HepG2 (cell line): ENCODE data around the gene CDK17. TPM values are rescaled to one million over a fixed set of nuclear protein-coding genes. Genes with fewer than 3 reads are reported as not detected.

Source experiments
- ATAC-seq: fragments of 200-7000 bp; cut with Tn5 transposase; 3 replicates; pipeline ENCODE4 v1.9.1; 2020; ENCODE audit warnings: mild to moderate bottlenecking, moderate library complexity
- BruUV-seq: library from RNA; stranded (reverse); fragments of 400-500 nt; replicated peaks from 2 replicates; lab custom pipeline; 2021; lab: Mats Ljungman, UMichigan
- CTCF ChIA-PET: fragments of 300-600 bp; formaldehyde crosslinking; extraction: SDS; loops from one replicate; lab custom pipeline; 2021; ENCODE audit warnings: low total read pairs, inconsistent platforms, low intra/inter-chr PET ratio; lab: Yijun Ruan, JAX
- POLR2A ChIA-PET: fragments of 350-600 bp; sonication (Branson Sonifier 250); formaldehyde crosslinking; loops from one replicate; lab custom pipeline; 2020; ENCODE audit warnings: antibody characterized with exemption, inconsistent platforms; lab: Yijun Ruan, JAX
- DNase-seq: peaks from one replicate; pipeline ENCODE4 v3.0.0-alpha.2; 2015; ENCODE audit warnings: low spot score
- FAIRE-seq: peaks from 3 replicates; lab custom pipeline; 2011; peaks lifted over from hg19 to GRCh38; lab: Jason Lieb, UNC
- H2AFZ ChIP-seq: one replicate; pipeline ENCODE4 v1.6.1; 2011; ENCODE audit warnings: low read length, inconsistent platforms
- H3K27ac ChIP-seq: fragments of 300-600 bp; 3 replicates; pipeline ENCODE4 v1.8.0; 2011; ENCODE audit warnings: mixed run types, mild to moderate bottlenecking, mixed read lengths, low read length, inconsistent platforms; ENCODE audit not compliant: insufficient read depth; ENCODE audit errors: extremely low read length
- H3K27me3 ChIP-seq, 2 experiments: fragments of 200-600 bp in 1 of 2; 2 replicates in 1 of 2; 3 replicates in 1 of 2; pipeline versions ENCODE4 v1.6.0 to v1.8.0; 2011; ENCODE audit warnings: low read length in 2 of 2, mild to moderate bottlenecking in 2 of 2, moderate library complexity in 2 of 2, inconsistent platforms in 1 of 2; ENCODE audit not compliant: insufficient read depth in 2 of 2, control insufficient read depth in 1 of 2
- H3K36me3 ChIP-seq, 2 experiments: fragments of 200-600 bp in 1 of 2; replicated peaks in 1 of 2; 2 replicates in 1 of 2; 3 replicates in 1 of 2; pipeline versions ENCODE4 v1.5.1 to v1.8.0; 2011; ENCODE audit warnings: low read length in 2 of 2, inconsistent platforms in 1 of 2; ENCODE audit not compliant: insufficient read depth in 2 of 2, control insufficient read depth in 1 of 2
- H3K4me1 ChIP-seq: 2 replicates; pipeline ENCODE4 v1.5.1; 2012; ENCODE audit warnings: low read length, inconsistent platforms; ENCODE audit not compliant: insufficient read depth
- H3K4me2 ChIP-seq: 2 replicates; pipeline ENCODE4 v1.6.0; 2011; ENCODE audit warnings: low read depth, low read length, inconsistent platforms
- H3K4me3 ChIP-seq, 3 experiments: fragments of 200-600 bp in 1 of 3; sonication (generic), shearing (Covaris generic) in 1 of 3; replicated peaks in 1 of 3; 2 replicates each; pipeline ENCODE4 v1.5.1; 2011 to 2016; ENCODE audit warnings: low read length in 3 of 3, inconsistent platforms in 2 of 3, low read depth in 2 of 3, mild to moderate bottlenecking in 2 of 3, control low read depth in 1 of 3, mixed read lengths in 1 of 3; ENCODE audit not compliant: insufficient read depth in 1 of 3
- H3K79me2 ChIP-seq: one replicate; pipeline ENCODE4 v1.6.1; 2011; ENCODE audit warnings: low read length, inconsistent platforms; ENCODE audit not compliant: insufficient read depth
- H3K9ac ChIP-seq: 2 replicates; pipeline ENCODE4 v1.6.0; 2011; ENCODE audit warnings: mild to moderate bottlenecking, low read depth, low read length, inconsistent platforms; ENCODE audit not compliant: insufficient read depth
- H3K9me3 ChIP-seq: 2 replicates; pipeline ENCODE4 v1.5.1; 2012; ENCODE audit warnings: mild to moderate bottlenecking, low read length
- H4K20me1 ChIP-seq: 2 replicates; pipeline ENCODE4 v1.6.0; 2011; ENCODE audit warnings: inconsistent platforms, mild to moderate bottlenecking, low read length, moderate library complexity; ENCODE audit not compliant: insufficient read depth
- ATF7 ChIP-seq, 2 experiments: fragments of 450-650 bp in 1 of 2; sonication (generic) in 1 of 2; formaldehyde crosslinking in 1 of 2; IDR thresholded peaks; 2 replicates each; pipeline versions ENCODE4 v1.4.0 to v1.6.1; 2016 to 2020; ENCODE audit warnings: antibody characterized with exemption in 1 of 2, mild to moderate bottlenecking in 1 of 2, missing genetic modification reagents in 1 of 2
- EEA1 ChIP-seq: sonication (generic); formaldehyde crosslinking; IDR thresholded peaks from 2 replicates; pipeline ENCODE4 v1.5.1; 2020; ENCODE audit warnings: mild to moderate bottlenecking, missing genetic modification reagents, borderline replicate concordance
- ESRRA ChIP-seq: sonication (generic); formaldehyde crosslinking; IDR thresholded peaks from 2 replicates; pipeline ENCODE4 v1.5.1; 2020; ENCODE audit warnings: mild to moderate bottlenecking, low read depth, missing genetic modification reagents
- HNRNPUL1 ChIP-seq: fragments of 200-400 bp; formaldehyde crosslinking; IDR thresholded peaks from 2 replicates; pipeline ENCODE4 v1.6.1; 2017; ENCODE audit warnings: low read depth, mild to moderate bottlenecking, low read length, moderate library complexity
- PCBP1 ChIP-seq: fragments of 200-400 bp; formaldehyde crosslinking; IDR thresholded peaks from 2 replicates; pipeline ENCODE4 v1.6.1; 2017; ENCODE audit warnings: mild to moderate bottlenecking, low read depth, low read length, borderline replicate concordance
- PHB2 ChIP-seq: fragments of 450-650 bp; IDR thresholded peaks from 2 replicates; pipeline ENCODE4 v1.6.1; 2018; ENCODE audit not compliant: partially characterized antibody
- POLR2AphosphoS5 ChIP-seq: IDR thresholded peaks from 2 replicates; pipeline ENCODE4 v1.6.1; 2012; ENCODE audit warnings: low read depth, low read length
- RFX1 ChIP-seq: fragments of 450-650 bp; IDR thresholded peaks from 2 replicates; pipeline ENCODE4 v1.6.1; 2017
- THYN1 ChIP-seq: sonication (generic); formaldehyde crosslinking; IDR thresholded peaks from 2 replicates; pipeline ENCODE4 v1.8.1; 2023; ENCODE audit warnings: low read depth, mild to moderate bottlenecking, moderate library complexity, missing genetic modification reagents, borderline replicate concordance
- ZNF20 ChIP-seq: sonication (generic); formaldehyde crosslinking; IDR thresholded peaks from 2 replicates; pipeline ENCODE4 v1.4.0; 2020; ENCODE audit warnings: mild to moderate bottlenecking, moderate library complexity, missing genetic modification reagents
- ZNF205 ChIP-seq: IDR thresholded peaks from 2 replicates; pipeline ENCODE4 v1.6.1; 2018; ENCODE audit warnings: missing biosample characterization, missing genetic modification reagents
- ZNF274 ChIP-seq: sonication (generic); formaldehyde crosslinking; IDR thresholded peaks from 2 replicates; pipeline ENCODE4 v1.5.1; 2020; ENCODE audit warnings: mild to moderate bottlenecking, missing genetic modification reagents
- ZNF841 ChIP-seq: sonication (generic); formaldehyde crosslinking; IDR thresholded peaks from 2 replicates; pipeline ENCODE4 v1.8.1; 2023; ENCODE audit warnings: missing genetic modification reagents, borderline replicate concordance
- ZSCAN25 ChIP-seq: sonication (generic); formaldehyde crosslinking; IDR thresholded peaks from 2 replicates; pipeline ENCODE4 v1.8.0; 2022; ENCODE audit warnings: mild to moderate bottlenecking, missing genetic modification reagents
- WGBS: methylation state at CpG from one replicate; pipeline ENCODE4 v1.1.6; 2017; ENCODE audit warnings: low lambda C conversion rate; 5-methylcytosine and 5-hydroxymethylcytosine counted together
- in situ Hi-C: cut with HindIII; loops from 2 replicates; pipeline ENCODE4 v1.10.0; 2017; ENCODE audit warnings: low pct_unique_long_range_greater_than_20kb; ENCODE audit not compliant: extremely low pct_ligation_motif_present
- intact Hi-C: fragments of 100-400 bp; cut with micrococcal nuclease; formaldehyde crosslinking; loops from one replicate; pipeline ENCODE4 v1.10.0; 2022; ENCODE audit not compliant: unreplicated experiment
- polyA plus RNA-seq, 8 experiments: library from polyadenylated mRNA; depleted of rRNA in 3 of 8; stranded (reverse) in 7 of 8; unstranded in 1 of 8; fragments of >200 nt; fragmentation: Illumina TruSeq in 4 of 8; extraction: Trizol in 4 of 8; gene quantifications; 2 replicates each; pipeline versions ENCODE4 v1.2.1 to v1.2.3, GENCODE V29; 2011 to 2016; ENCODE audit warnings: low read depth in 4 of 8, missing spikeins in 1 of 8, mixed read lengths in 1 of 8; ENCODE audit not compliant: insufficient read depth in 1 of 8
- total RNA-seq, 5 experiments: library from RNA; depleted of rRNA; stranded (reverse); fragments of >200 nt; fragmentation: Illumina TruSeq; extraction: Trizol; gene quantifications; 2 replicates each; pipeline ENCODE4 v1.2.3, GENCODE V29; 2016; ENCODE audit warnings: low read depth in 1 of 5
- TF ChIP-seq, protein P1 (sequence below): sonication (generic); formaldehyde crosslinking; IDR thresholded peaks from 2 replicates; pipeline ENCODE4 v1.5.1; 2020; ENCODE audit warnings: mild to moderate bottlenecking, missing genetic modification reagents, moderate library complexity
- TF ChIP-seq, protein P2 (sequence below): IDR thresholded peaks from 2 replicates; pipeline ENCODE4 v1.6.1; 2016; ENCODE audit warnings: missing compliant biosample characterization, missing genetic modification reagents, borderline replicate concordance
- TF ChIP-seq, protein P3 (sequence below): sonication (generic); formaldehyde crosslinking; IDR thresholded peaks from 2 replicates; pipeline ENCODE4 v1.4.0; 2020; ENCODE audit warnings: mild to moderate bottlenecking, missing genetic modification reagents
- TF ChIP-seq, protein P4 (sequence below): sonication (generic); formaldehyde crosslinking; IDR thresholded peaks from 2 replicates; pipeline ENCODE4 v1.8.0; 2022; ENCODE audit warnings: missing genetic modification reagents, mild to moderate bottlenecking, borderline replicate concordance

The CDK17 gene
- total and polyA plus RNA-seq, 2 of the 13 experiments (the other 11 are each of a cell fraction or from before 2014, with no cell fraction given): 9.9 to 22.3 TPM

DNA sequence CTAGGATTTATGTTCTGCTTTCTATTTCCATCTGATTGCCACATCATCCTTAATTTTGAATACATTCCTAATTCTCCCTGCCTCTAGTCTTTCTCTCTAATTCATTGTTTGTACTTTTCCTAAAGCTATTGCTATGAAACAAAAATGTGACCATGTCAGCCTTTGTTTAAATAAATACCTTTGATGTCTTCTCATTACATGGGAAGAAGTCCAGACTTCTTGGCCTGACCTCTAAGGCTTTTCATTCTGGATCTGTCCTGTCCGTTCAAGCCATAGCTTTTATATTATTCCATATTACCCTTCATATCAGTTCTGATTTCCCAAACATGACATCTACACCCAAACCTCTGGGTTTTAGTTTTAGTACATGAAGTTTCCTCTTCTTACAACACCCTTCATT lies 91.4 kb downstream of the CDK17 start:
- BruUV-seq: no TSS peak
- no peak for DNase-seq
- CTCF ChIA-PET: no interaction called here

More for the DNA sequence above, 91.4 kb downstream of the CDK17 start:
- in situ Hi-C loops: no loop called here
- intact Hi-C loops: no loop called here
- H3K79me2 ChIP-seq: no peaks in the 10 kb centered on the region
- no peak overlapping the region for H3K4me2 ChIP-seq
- no peak for ATAC-seq
- no peak overlapping the region for H2AFZ ChIP-seq
- H3K9ac ChIP-seq: no peak overlapping the region
- no peaks in the 10 kb centered on the region for H3K4me1 ChIP-seq
- H3K9me3 ChIP-seq: no peaks in the 10 kb centered on the region
- no peaks in the 10 kb centered on the region for H4K20me1 ChIP-seq
- H3K27me3 ChIP-seq: no peaks in the 10 kb centered on the region
- peaks cover 1 to 10% of the 10 kb centered on the region in 2 experiments; a peak in 2 of 5 replicates for H3K36me3 ChIP-seq
- POLR2A ChIA-PET: no interaction called here
- no peak overlapping the region for H3K4me3 ChIP-seq
- FAIRE-seq: no peak
- 97% methylated on average over 1 of the region's 1 CpG for WGBS
- TF ChIP-seq POLR2AphosphoS5 (no peak), EEA1 (CRISPR knock-in tag) (no peak), THYN1 (CRISPR knock-in tag) (no peak), HNRNPUL1 (no peak), ESRRA (CRISPR knock-in tag) (no peak), ATF7 (IDR thresholded peaks at IDR 0.05) (no peak), ATF7 (CRISPR knock-in tag; IDR thresholded peaks at IDR 0.05) (no peak), ZNF205 (CRISPR knock-in tag) (no peak), ZNF20 (CRISPR knock-in tag) (no peak), ZNF841 (CRISPR knock-in tag) (no peak), PCBP1 (no peak), PHB2 (no peak), ZNF274 (CRISPR knock-in tag) (no peak), RFX1 (no peak), ZSCAN25 (CRISPR knock-in tag) (no peak)
- TF ChIP-seq, protein P1, sequence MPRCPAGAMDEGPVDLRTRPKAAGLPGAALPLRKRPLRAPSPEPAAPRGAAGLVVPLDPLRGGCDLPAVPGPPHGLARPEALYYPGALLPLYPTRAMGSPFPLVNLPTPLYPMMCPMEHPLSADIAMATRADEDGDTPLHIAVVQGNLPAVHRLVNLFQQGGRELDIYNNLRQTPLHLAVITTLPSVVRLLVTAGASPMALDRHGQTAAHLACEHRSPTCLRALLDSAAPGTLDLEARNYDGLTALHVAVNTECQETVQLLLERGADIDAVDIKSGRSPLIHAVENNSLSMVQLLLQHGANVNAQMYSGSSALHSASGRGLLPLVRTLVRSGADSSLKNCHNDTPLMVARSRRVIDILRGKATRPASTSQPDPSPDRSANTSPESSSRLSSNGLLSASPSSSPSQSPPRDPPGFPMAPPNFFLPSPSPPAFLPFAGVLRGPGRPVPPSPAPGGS (CRISPR knock-in tag): no peak
- TF ChIP-seq, protein P2, sequence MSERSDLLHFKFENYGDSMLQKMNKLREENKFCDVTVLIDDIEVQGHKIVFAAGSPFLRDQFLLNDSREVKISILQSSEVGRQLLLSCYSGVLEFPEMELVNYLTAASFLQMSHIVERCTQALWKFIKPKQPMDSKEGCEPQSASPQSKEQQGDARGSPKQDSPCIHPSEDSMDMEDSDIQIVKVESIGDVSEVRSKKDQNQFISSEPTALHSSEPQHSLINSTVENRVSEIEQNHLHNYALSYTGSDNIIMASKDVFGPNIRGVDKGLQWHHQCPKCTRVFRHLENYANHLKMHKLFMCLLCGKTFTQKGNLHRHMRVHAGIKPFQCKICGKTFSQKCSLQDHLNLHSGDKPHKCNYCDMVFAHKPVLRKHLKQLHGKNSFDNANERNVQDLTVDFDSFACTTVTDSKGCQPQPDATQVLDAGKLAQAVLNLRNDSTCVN (CRISPR knock-in tag): no peak
- TF ChIP-seq, protein P3, sequence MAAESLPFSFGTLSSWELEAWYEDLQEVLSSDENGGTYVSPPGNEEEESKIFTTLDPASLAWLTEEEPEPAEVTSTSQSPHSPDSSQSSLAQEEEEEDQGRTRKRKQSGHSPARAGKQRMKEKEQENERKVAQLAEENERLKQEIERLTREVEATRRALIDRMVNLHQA (CRISPR knock-in tag): no peak
- TF ChIP-seq, protein P4, sequence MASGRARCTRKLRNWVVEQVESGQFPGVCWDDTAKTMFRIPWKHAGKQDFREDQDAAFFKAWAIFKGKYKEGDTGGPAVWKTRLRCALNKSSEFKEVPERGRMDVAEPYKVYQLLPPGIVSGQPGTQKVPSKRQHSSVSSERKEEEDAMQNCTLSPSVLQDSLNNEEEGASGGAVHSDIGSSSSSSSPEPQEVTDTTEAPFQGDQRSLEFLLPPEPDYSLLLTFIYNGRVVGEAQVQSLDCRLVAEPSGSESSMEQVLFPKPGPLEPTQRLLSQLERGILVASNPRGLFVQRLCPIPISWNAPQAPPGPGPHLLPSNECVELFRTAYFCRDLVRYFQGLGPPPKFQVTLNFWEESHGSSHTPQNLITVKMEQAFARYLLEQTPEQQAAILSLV: no peak
- TF ChIP-seq, all 625 proteins: peak for 0
- no peak overlapping the region for H3K27ac ChIP-seq
